ENCODE results near the gene INTS6L.
"Not testable (repeated sequence)": the region's sequence is repeated elsewhere in the genome, so short reads cannot be mapped to it uniquely, and the experiment has no call there.

INTS6L gene

DNA sequence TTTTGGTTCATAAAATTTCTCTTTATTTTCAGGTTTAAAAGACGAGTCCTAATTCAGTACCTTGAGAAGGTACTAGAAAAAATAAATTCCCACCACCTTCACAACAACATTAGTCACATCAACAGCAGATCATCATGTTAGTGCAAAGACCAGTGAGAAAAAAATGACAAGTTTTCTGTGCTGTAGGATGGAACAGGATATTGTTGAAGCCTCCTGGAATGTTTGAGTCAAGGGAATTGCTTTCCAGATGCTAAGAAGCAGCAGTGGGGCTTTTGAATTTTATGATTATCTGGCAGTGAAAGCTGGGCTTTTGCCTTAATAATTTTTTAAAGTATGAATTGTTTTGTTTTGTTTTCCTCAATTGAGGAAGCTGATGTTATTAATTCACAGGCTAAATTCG is 61.0 kb downstream of the INTS6L start:
- no peak for TF ChIP-seq EZH2phosphoT487 (IDR thresholded peaks at IDR 0.05; ENCODE audit: borderline replicate concordance)
- TF ChIP-seq, protein P1, sequence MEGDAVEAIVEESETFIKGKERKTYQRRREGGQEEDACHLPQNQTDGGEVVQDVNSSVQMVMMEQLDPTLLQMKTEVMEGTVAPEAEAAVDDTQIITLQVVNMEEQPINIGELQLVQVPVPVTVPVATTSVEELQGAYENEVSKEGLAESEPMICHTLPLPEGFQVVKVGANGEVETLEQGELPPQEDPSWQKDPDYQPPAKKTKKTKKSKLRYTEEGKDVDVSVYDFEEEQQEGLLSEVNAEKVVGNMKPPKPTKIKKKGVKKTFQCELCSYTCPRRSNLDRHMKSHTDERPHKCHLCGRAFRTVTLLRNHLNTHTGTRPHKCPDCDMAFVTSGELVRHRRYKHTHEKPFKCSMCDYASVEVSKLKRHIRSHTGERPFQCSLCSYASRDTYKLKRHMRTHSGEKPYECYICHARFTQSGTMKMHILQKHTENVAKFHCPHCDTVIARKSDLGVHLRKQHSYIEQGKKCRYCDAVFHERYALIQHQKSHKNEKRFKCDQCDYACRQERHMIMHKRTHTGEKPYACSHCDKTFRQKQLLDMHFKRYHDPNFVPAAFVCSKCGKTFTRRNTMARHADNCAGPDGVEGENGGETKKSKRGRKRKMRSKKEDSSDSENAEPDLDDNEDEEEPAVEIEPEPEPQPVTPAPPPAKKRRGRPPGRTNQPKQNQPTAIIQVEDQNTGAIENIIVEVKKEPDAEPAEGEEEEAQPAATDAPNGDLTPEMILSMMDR (conservative IDR thresholded peaks at IDR 0.05; ENCODE audit: low read length), result no peak
- Histone ChIP-seq H3K4me2 (ENCODE audit: low read depth, low read length, poor library complexity, severe bottlenecking) (no peak overlapping the region), H3K4me3 (ENCODE audit: low read length, poor library complexity, severe bottlenecking) (no peak overlapping the region), H3K27me3 (ENCODE audit: insufficient read depth, low read length, poor library complexity, severe bottlenecking) (no peaks in the 10 kb centered on the region), H4K20me1 (ENCODE audit: insufficient read depth, low read length, poor library complexity, severe bottlenecking) (no peaks in the 10 kb centered on the region), H2AFZ (ENCODE audit: low read length) (no peak overlapping the region), H3K9ac (ENCODE audit: low read depth, low read length, poor library complexity, severe bottlenecking) (no peak overlapping the region), H3K9me2 (replicated peaks; ENCODE audit: low read depth, low read length) (no peaks in the 10 kb centered on the region), H3K9me3 (ENCODE audit: insufficient read depth, low read depth, low read length) (no peaks in the 10 kb centered on the region), H3F3A (ENCODE audit: low read depth) (no peaks in the 10 kb centered on the region), H3K79me2 (ENCODE audit: insufficient read depth, low read length) (no peaks in the 10 kb centered on the region), H3K4me1 (ENCODE audit: insufficient read depth, low read length, poor library complexity, severe bottlenecking) (no peaks in the 10 kb centered on the region), H3K36me3 (ENCODE audit: insufficient read depth, low read length) (peaks cover 43% of the 10 kb centered on the region; the same call in 1 of the 2 replicates)

DNA sequence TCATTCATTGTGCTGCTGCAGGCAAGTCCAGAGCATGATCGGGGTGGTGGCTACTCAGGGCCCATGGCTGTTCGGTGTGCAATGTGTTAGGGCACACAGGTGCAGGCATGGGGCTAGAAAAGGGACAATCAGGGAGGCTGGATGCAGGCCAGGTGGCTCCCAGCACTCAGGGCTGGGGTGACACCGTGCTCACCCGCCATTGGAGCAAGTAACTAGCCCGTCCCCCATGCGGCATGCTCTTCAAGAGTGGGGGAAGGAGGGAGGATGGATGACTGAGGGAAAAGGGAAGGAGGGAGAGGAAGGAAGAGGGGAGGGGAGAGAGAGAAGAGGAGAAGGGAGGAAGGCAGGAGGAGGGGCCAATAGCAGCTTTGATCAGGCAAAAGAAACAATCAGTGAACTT is 64.7 kb downstream of the INTS6L start:
- Histone ChIP-seq H3K79me2 (ENCODE audit: insufficient read depth, low read length) (no peaks in the 10 kb centered on the region), H3K4me3 (ENCODE audit: low read length, poor library complexity, severe bottlenecking) (no peak overlapping the region), H3K27me3 (ENCODE audit: insufficient read depth, low read length, poor library complexity, severe bottlenecking) (no peaks in the 10 kb centered on the region), H4K20me1 (ENCODE audit: insufficient read depth, low read length, poor library complexity, severe bottlenecking) (no peaks in the 10 kb centered on the region), H2AFZ (ENCODE audit: low read length) (no peak overlapping the region), H3K4me1 (ENCODE audit: insufficient read depth, low read length, poor library complexity, severe bottlenecking) (no peaks in the 10 kb centered on the region), H3K9ac (ENCODE audit: low read depth, low read length, poor library complexity, severe bottlenecking) (no peak overlapping the region), H3K4me2 (ENCODE audit: low read depth, low read length, poor library complexity, severe bottlenecking) (no peak overlapping the region), H3K36me3 (ENCODE audit: insufficient read depth, low read length) (peaks cover 8% of the 10 kb centered on the region; the same call in 1 of the 2 replicates), H3F3A (ENCODE audit: low read depth) (no peaks in the 10 kb centered on the region), H3K9me3 (ENCODE audit: insufficient read depth, low read depth, low read length) (no peaks in the 10 kb centered on the region), H3K9me2 (replicated peaks; ENCODE audit: low read depth, low read length) (no peaks in the 10 kb centered on the region)
- TF ChIP-seq, protein P1 (conservative IDR thresholded peaks at IDR 0.05; ENCODE audit: low read length), result no peak
- no peak for TF ChIP-seq EZH2phosphoT487 (IDR thresholded peaks at IDR 0.05; ENCODE audit: borderline replicate concordance)

GRCh38 chrX:135591871-135592270 is 71.4 kb downstream of the INTS6L start:
- H3K9me3 ChIP-seq (ENCODE audit: insufficient read depth, low read depth, low read length), result no peaks in the 10 kb centered on the region
- no peak overlapping the region for H3K9ac ChIP-seq (ENCODE audit: low read depth, low read length, poor library complexity, severe bottlenecking)
- H3K4me2 ChIP-seq (ENCODE audit: low read depth, low read length, poor library complexity, severe bottlenecking), result no peak overlapping the region
- TF ChIP-seq, protein P1 (conservative IDR thresholded peaks at IDR 0.05; ENCODE audit: low read length), result no peak
- no peak for TF ChIP-seq EZH2phosphoT487 (IDR thresholded peaks at IDR 0.05; ENCODE audit: borderline replicate concordance)
- H3K9me2 ChIP-seq (replicated peaks; ENCODE audit: low read depth, low read length), result no peaks in the 10 kb centered on the region
- H3K79me2 ChIP-seq (ENCODE audit: insufficient read depth, low read length), result no peaks in the 10 kb centered on the region
- no peak overlapping the region for H3K4me3 ChIP-seq (ENCODE audit: low read length, poor library complexity, severe bottlenecking)
- no peaks in the 10 kb centered on the region for H3K36me3 ChIP-seq (ENCODE audit: insufficient read depth, low read length)
- H3K4me1 ChIP-seq (ENCODE audit: insufficient read depth, low read length, poor library complexity, severe bottlenecking), result no peaks in the 10 kb centered on the region
- H3K27me3 ChIP-seq (ENCODE audit: insufficient read depth, low read length, poor library complexity, severe bottlenecking), result no peaks in the 10 kb centered on the region
- H2AFZ ChIP-seq (ENCODE audit: low read length), result no peak overlapping the region
- no peaks in the 10 kb centered on the region for H4K20me1 ChIP-seq (ENCODE audit: insufficient read depth, low read length, poor library complexity, severe bottlenecking)
- no peaks in the 10 kb centered on the region for H3F3A ChIP-seq (ENCODE audit: low read depth)

GRCh38 chrX:135594049-135594448 is 73.6 kb downstream of the INTS6L start:
- not testable (repeated sequence) for H3K9me2 ChIP-seq (replicated peaks; ENCODE audit: low read depth, low read length); H3K9me3 ChIP-seq (ENCODE audit: insufficient read depth, low read depth, low read length); H3K9ac ChIP-seq (ENCODE audit: low read depth, low read length, poor library complexity, severe bottlenecking); H2AFZ ChIP-seq (ENCODE audit: low read length); H3K4me3 ChIP-seq (ENCODE audit: low read length, poor library complexity, severe bottlenecking); H3K27me3 ChIP-seq (ENCODE audit: insufficient read depth, low read length, poor library complexity, severe bottlenecking); H4K20me1 ChIP-seq (ENCODE audit: insufficient read depth, low read length, poor library complexity, severe bottlenecking); H3K4me2 ChIP-seq (ENCODE audit: low read depth, low read length, poor library complexity, severe bottlenecking); H3K4me1 ChIP-seq (ENCODE audit: insufficient read depth, low read length, poor library complexity, severe bottlenecking); H3F3A ChIP-seq (ENCODE audit: low read depth); H3K79me2 ChIP-seq (ENCODE audit: insufficient read depth, low read length); H3K36me3 ChIP-seq (ENCODE audit: insufficient read depth, low read length)

- not testable (repeated sequence) for H2AFZ ChIP-seq (ENCODE audit: low read length)
Measured at GRCh38 chrX:135594453-135594852, 74.0 kb downstream of the INTS6L start.

More at GRCh38 chrX:135594453-135594852, 74.0 kb downstream of the INTS6L start:
- not testable (repeated sequence) for H3K9ac ChIP-seq (ENCODE audit: low read depth, low read length, poor library complexity, severe bottlenecking); H4K20me1 ChIP-seq (ENCODE audit: insufficient read depth, low read length, poor library complexity, severe bottlenecking); H3K36me3 ChIP-seq (ENCODE audit: insufficient read depth, low read length); H3K4me1 ChIP-seq (ENCODE audit: insufficient read depth, low read length, poor library complexity, severe bottlenecking); H3K27me3 ChIP-seq (ENCODE audit: insufficient read depth, low read length, poor library complexity, severe bottlenecking); H3K9me2 ChIP-seq (replicated peaks; ENCODE audit: low read depth, low read length); H3K79me2 ChIP-seq (ENCODE audit: insufficient read depth, low read length); H3K9me3 ChIP-seq (ENCODE audit: insufficient read depth, low read depth, low read length); H3F3A ChIP-seq (ENCODE audit: low read depth); H3K4me3 ChIP-seq (ENCODE audit: low read length, poor library complexity, severe bottlenecking); H3K4me2 ChIP-seq (ENCODE audit: low read depth, low read length, poor library complexity, severe bottlenecking)
